Activated naive CD4-positive, alpha-beta T cell (primary cell): ENCODE results near the gene KCNG1.
"Not testable (repeated sequence)": the region's sequence is repeated elsewhere in the genome, so short reads cannot be mapped to it uniquely, and the experiment has no call there.

Source experiments
- DNase-seq, 4 experiments: peaks; one replicate each; lab custom pipeline; 2025; lab: John Stamatoyannopoulos, UW

KCNG1 gene

DNA sequence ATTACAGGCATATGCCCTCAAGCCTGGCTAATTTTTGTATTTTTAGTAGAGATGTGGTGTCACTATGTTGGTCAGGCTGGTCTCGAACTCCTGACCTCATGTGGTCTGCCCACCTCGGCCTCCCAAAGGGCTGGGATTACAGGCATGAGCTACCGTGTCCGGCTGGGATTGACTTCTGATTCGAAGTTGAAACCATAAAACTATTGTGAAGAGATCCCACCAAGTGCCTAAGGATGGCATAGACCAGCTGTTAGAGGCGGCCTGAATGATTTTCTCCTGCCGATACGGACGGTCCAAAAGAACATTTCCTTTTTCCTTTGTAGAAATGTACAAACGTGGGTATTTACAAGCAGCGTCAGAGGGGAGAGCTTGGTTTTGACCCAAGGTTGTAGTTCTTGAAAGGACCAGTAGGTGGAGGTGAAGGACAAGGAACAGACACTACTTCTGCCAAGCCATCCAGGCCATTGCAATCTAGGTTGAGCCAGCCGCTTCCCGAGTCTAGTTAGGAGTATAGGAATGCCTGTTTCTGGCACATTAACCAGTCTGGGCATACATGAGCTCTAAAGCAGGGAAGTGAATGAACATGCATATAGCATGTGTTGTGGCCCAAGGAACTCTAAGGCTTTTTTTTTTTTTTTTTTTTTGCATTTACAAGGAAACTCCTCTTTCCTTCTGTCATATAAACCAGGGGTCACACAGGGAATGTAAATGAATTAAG, 35.3 kb downstream of the KCNG1 start:
- DNase-seq = peak in 2 of 4 experiments; percentile 22 to 24

DNA sequence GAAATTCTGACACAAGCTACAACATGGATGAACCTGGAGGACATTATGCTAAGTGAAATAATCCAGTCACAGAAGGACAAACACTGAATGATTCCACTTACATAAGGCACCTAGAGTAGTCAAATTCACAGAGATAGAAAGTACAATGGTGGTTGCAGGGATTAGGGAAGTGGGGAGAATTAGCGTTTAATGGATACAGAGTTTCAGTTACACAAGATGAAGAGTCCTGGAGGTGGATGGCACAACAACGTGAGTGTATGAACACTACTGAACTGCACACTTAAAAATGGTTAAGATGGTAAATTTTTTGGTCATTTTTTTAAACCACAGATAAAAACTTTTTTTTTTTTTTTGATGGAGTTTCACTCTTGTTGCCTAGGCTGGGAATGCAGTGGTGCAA, 39.6 kb downstream of the KCNG1 start:
- DNase-seq = no peak

GRCh38 chr20:50982363-50982762, 40.5 kb downstream of the KCNG1 start:
- DNase-seq = no peak

DNA sequence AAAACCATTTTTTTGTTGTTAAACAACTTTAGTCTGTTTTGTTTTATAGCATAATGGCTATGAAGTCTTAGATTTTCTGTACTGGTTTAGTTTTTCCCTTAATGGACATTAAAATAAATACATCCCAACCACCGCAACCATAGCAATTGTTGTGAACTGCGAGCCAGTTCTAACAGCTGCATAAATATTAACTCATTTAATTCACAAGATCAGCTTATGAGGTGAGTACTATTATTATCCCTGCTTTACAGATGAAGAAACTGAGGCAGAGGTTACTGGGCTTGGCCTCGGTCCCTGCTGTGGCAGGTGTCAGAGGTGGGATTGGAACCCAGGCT, 41.2 kb downstream of the KCNG1 start:
- DNase-seq = no peak

DNA sequence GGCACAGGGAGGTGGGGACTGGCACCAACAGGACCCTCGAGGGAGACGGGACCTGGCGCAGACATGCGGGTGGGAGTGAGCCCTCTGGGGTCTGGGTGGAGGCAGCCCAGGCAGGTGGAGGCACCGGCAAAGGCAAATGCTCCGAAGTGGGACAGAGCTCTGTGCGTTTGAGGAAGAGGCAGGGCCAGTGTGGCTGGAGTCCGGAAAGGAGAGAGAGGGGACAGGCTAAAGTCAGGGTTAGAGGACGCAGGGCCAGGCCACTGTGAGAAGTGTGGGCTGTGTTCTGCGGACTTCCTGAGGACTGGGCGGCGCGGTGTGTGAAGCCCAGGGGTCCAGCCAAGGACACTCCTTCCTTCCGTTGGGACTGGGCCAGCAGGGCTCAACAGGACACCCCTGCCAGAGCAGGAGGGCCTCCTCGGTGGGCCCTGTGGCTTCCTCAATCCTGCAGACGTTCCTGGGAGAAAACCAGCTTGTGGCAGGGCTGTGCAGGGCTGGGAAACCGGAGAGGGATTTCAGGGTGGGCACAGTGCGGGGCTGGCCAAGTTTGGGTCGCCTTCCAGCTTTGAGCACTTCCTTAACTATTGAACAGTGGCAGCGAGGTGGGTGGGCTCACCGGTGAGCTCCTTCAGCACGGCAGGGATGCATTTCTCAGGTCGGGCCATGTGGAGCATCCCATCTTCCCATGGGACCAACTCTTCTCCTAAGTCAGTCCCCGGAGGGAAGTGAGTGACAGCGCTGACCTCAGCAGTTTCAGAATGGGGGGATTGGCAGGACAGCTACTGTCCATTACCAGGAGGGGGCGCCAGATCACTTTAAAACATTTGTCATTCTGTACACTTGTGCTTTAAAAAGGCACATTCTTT, 41.8 kb downstream of the KCNG1 start:
- peak; percentile 13 to 47 (median 25) for DNase-seq

DNA sequence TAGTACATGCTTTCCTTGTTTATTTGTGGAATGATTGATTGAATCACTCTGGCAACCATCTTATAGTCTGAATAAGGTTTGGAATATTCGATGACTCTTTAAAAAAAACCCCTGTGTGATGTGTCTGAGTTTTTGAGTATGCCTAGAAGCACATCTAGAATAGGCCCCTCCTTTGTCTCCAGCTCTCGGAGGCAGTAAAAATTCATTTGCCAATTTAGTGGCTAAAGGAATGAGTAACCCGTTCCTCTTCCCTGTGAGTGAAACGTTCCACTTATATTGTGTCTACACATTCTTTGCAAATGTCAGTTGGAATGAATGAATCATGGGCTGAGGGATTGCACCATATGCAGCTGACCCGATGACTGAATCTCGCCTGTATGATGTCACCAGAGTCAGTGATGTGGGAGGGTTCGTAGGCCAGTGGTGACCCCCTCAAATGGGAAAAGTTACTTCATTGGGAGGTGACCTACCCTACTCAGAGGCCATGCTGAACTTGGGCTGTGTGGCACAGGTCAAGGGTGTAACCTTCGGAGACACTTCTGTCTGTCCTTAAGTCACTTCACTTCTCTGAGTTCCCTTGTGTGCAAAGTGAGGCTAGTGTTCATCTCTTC, 42.7 kb downstream of the KCNG1 start:
- DNase-seq = no peak

DNA sequence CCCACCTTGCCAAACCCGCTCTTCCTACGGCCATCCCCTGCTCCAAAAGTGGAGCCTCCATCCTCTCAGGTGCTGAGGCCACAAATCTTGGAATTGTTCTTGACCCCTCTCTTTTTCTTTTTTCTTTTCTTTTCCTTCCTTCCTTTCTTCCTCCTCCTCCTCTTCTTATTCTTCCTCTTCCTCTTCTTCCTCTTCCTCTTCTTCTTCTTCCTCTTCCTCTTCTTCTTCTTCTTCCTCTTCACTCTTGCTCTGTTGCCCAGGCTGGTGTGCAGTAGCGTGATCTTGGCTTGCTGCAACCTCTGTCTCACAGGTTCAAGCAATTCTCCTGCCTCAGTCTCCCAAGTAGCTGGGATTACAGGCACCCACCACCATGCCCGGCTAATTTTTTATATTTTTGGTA, 44.4 kb downstream of the KCNG1 start:
- DNase-seq = not testable (repeated sequence)

DNA sequence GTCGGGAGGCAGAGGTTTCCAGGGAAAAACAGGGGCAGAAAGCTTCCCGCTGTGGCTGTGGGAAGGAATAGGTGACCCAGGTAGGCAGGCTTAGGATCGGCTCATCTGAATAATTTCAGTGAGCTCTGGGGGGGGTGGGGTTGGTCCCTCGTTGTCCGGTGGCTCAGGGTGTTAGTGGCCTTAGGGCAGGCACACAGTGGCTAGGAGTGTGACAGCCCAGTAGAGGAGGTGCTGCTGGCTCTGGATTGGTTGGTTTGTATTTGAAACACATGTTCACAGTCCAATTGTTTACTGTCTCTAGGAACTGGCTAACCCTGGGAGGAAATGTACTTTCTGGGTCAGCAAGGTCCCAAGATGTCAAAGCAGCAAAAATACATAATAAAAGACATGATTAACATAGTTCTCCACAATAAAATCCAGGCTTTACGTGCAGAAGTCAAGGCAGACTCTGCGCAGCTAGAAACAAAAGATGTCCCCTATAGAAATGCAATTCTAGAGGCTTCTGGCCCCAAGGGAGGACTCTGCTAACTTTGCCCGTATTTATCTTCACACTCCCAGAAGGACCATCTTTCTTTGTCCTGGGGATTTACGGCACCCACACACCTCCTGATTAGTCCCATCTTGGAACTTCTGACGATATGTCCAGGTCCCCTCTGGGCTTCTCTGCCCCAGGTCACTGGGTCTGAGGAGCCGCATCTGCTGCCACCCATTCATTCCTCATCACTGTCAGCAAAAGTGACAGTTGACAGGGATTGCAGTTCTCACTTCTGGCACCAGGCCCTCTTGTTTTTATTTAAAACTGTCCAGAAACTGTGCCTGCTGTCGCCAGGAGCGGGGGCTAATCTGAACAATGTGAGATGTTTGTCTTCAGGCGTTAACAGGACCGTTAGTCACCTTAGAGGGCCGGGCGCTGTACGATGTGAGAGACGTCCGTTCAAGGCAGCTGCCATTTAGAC, 45.6 kb downstream of the KCNG1 start:
- DNase-seq = no peak

DNA sequence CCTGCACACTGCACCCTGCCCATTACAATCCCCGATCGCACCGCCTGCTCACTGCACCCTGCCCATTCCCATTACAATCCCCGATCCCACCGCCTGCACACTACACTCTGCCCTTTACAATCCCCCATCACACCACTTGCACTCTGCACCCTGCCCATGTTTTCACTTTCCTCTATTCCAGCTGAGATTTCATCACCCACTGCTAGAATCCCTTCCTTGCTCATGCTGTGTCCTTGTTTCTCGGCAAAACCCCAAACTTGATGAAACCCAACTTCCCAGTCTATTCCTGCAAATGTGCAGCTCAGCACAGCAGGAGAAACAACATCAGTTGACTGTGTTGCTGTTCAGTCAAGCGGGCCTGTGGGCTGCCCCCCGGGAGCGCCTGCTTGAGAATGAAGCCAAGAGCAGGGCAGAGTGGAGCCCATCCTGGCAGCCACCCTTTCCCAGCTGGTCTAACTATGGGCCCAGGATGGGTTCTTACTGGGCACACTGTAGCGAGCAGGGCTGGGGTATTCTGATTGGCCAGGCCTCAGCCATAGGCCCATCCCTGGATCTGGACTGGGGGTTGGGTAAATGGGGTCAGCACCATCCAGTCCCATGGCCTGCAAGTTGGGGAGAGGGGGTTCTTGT, 47.1 kb downstream of the KCNG1 start:
- no peak for DNase-seq

GRCh38 chr20:50969912-50970311, 53.0 kb downstream of the KCNG1 start:
- DNase-seq = no peak

GRCh38 chr20:50969435-50969834, 53.5 kb downstream of the KCNG1 start:
- no peak for DNase-seq

GRCh38 chr20:50968289-50968688, 54.6 kb downstream of the KCNG1 start:
- no peak for DNase-seq

GRCh38 chr20:50967586-50967985, 55.3 kb downstream of the KCNG1 start:
- DNase-seq = no peak

DNA sequence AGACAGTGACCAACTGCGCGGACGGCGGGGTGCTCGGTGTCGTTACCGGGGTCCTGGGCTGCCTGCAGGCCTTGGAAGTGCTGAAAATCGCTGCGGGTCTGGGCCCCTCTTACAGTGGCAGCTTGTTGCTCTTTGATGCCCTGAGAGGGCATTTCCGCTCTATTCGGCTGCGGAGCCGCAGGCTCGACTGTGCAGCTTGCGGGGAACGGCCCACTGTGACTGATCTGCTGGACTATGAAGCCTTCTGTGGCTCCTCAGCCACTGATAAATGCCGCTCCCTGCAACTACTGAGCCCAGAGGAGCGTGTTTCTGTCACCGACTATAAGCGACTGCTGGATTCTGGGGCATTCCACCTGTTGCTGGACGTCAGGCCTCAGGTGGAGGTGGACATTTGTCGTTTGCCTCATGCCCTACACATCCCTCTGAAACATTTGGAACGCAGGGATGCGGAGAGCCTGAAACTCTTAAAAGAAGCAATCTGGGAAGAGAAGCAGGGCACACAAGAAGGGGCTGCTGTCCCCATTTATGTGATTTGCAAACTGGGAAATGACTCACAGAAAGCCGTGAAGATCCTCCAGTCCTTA, 63.3 kb downstream of the KCNG1 start:
- no peak for DNase-seq

DNA sequence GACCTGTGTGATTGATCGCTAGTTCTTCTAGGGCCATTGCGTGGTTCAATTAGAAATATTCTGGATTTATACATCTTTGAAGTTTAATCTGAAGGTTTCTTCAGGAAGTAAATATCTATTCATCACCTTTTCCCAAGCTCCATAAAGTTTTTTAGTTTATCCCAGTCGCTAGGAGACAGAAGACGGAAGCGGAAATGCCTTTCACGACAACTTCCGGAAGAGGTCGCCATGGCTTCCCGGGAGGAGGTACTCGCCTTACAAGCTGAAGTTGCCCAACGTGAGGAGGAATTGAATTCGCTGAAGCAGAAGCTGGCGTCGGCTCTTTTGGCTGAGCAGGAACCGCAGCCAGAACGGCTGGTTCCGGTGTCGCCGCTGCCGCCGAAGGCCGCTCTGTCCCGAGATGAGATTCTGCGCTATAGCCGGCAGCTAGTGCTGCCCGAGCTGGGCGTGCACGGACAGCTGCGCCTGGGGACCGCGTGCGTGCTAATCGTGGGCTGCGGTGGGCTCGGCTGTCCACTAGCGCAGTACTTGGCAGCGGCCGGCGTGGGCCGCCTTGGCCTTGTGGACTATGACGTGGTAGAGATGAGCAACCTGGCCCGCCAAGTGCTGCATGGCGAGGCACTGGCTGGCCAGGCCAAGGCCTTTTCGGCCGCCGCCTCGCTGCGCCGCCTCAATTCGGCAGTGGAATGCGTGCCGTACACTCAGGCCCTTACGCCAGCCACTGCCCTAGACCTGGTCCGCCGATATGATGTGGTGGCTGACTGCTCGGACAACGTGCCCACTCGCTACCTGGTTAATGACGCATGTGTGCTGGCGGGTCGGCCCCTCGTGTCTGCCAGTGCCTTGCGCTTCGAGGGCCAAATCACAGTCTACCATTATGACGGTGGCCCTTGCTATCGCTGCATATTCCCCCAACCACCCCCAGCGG, 64.0 kb downstream of the KCNG1 start, which contains the start of gene MOCS3:
MOCS3 (plus strand) TSS at position 204 of the 928 bp plus-strand sequence; CDS start at position 229, 25 bp downstream.
- peak; percentile 63 to 80 (median 69) for DNase-seq

DNA sequence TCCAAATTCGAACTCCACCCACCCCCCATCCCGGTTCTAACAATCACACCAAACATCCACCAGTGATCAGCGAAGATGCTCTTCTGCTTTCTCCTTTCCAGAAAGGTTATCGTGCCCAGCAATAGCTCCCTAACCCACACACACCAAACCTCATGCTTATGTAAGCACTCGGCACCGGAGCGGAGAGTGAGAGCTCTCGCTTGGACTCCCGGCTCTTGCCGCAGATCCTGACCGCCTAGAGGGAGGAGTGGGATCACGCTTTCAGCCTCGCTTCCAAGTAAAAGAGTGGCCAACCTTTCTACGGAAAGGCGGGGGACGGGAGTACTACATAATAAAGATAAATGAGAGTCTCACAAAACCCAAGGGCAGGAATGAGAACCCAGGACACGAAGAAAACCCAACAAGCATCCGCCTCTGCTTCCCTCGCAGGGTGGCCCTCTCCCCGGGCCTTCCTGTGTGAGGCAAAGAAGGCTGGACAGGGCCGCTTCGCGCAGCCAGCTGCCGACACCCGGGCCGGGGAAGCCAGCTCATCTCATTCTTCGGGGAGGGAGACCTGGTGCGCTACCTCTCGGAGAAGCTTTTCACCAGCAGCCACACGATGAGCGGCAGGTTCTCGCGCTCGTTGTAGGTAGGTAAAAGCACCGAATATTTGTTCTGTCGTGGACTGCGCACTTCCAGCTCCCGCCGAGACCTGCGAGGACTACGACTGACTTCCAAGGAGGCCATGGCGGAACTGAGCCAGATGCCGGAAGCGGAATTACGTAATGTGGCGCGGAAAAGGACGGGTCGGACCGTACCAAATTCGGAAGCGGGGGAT, 64.9 kb downstream of the KCNG1 start, which contains the start of gene DPM1:
DPM1 (minus strand) TSS at position 735 of the 817 bp plus-strand sequence; CDS start at position 726, 9 bp downstream.
- peak; percentile 63 to 84 (median 71) for DNase-seq

- DNase-seq = no peak
Measured at GRCh38 chr20:50957276-50957675, 65.6 kb downstream of the KCNG1 start.

DNA sequence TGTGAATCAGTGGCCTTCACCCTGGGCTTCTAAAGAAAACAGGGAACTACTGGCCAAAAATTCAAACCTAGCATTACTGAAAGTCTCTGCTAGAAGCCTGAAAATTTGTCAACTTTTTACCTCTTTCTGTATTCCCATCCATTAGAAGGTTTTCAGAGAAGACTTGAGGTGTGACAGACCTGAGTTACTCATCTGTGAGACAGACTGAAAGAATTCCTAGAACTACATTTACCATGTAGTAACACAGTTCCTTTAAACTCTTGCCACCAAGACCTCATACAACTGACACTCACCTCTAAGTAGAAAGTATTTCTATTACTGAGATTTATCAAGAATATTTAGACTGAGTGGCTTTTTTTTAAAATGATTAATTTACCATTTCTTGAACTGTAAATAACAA, 69.1 kb downstream of the KCNG1 start:
- no peak for DNase-seq
